Measurements from ENCODE around the gene MLLT10. TPM values are rescaled to one million over a fixed set of nuclear protein-coding genes. Genes with fewer than 3 reads are reported as not detected.

MLLT10 gene
- total RNA-seq, 1 experiment from 2014 or later, result 45.2 TPM

DNA sequence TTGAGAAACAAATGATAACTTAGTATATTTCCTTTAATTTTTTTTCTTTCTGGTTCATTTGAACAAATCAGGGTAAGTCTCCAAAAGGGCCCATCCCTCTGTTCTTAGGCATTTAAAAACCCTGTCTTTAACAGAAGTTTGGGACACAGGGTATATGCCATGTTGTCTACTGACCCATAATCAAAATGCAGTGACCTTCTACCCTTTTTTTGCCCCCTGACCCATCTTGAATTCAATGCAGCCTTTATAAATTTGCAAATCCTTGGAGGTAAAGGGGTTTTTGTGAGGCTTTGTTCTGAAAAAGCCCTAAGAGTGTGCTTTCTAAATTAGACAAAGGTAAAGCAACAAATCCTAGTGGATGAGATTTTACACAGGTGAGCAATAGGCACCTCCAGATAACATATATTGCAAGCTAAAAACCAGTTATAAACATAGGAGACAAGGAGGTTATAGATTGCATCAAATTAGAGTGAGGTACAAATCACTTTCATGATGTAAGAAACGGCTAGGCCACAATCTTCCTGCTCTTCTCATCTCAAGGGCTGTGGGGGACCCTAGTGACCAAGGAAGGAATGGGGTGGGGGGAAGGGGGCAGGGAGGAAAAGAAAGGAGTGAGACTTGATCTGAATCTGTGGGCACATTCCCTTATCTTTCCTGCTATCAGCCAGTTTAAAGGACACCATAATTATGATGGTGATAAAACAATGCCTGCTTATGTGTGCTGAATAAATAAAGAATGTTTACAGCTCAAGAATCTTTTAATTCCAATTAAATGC is 11.2 kb upstream of the MLLT10 start (continued):
- TF ChIP-seq EZH2phosphoT487 (IDR thresholded peaks at IDR 0.05; ENCODE audit: borderline replicate concordance) (no peak), CEBPB (IDR thresholded peaks at IDR 0.05; ENCODE audit: low read depth) (no peak), EZH2 (IDR thresholded peaks at IDR 0.05) (no peak), FOSL1 (IDR thresholded peaks at IDR 0.05; ENCODE audit: low read depth) (no peak), YY1 (IDR thresholded peaks at IDR 0.05; ENCODE audit: extremely low read depth, insufficient replicate concordance, low read depth, low read length) (no peak)
- TF ChIP-seq, protein P1, sequence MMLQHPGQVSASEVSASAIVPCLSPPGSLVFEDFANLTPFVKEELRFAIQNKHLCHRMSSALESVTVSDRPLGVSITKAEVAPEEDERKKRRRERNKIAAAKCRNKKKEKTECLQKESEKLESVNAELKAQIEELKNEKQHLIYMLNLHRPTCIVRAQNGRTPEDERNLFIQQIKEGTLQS (IDR thresholded peaks at IDR 0.05), result no peak
- TF ChIP-seq, protein P2, sequence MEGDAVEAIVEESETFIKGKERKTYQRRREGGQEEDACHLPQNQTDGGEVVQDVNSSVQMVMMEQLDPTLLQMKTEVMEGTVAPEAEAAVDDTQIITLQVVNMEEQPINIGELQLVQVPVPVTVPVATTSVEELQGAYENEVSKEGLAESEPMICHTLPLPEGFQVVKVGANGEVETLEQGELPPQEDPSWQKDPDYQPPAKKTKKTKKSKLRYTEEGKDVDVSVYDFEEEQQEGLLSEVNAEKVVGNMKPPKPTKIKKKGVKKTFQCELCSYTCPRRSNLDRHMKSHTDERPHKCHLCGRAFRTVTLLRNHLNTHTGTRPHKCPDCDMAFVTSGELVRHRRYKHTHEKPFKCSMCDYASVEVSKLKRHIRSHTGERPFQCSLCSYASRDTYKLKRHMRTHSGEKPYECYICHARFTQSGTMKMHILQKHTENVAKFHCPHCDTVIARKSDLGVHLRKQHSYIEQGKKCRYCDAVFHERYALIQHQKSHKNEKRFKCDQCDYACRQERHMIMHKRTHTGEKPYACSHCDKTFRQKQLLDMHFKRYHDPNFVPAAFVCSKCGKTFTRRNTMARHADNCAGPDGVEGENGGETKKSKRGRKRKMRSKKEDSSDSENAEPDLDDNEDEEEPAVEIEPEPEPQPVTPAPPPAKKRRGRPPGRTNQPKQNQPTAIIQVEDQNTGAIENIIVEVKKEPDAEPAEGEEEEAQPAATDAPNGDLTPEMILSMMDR (IDR thresholded peaks at IDR 0.05 in 2 of 3, conservative IDR thresholded peaks at IDR 0.05 in 1 of 3; ENCODE audit: borderline replicate concordance in 1 of 3, insufficient read depth in 1 of 3, low read depth in 2 of 3, low read length in 2 of 3), result no peak

GRCh38 chr10:21523557-21524008 is 10.4 kb upstream of the MLLT10 start:
- DNase-seq (ENCODE audit: low read depth, low spot score), result no peak
- Histone ChIP-seq H3K9me3 (ENCODE audit: control insufficient read depth in 1 of 2, insufficient read depth in 1 of 2, low read depth in 1 of 2, low read length in 2 of 2) (no peaks in the 10 kb centered on the region), H3K4me1 (ENCODE audit: control insufficient read depth in 1 of 2, insufficient read depth in 2 of 2, low read length in 2 of 2) (peaks cover 9 to 48% of the 10 kb centered on the region in 2 experiments), H3K4me2 (ENCODE audit: low read length) (no peak overlapping the region), H3K36me3 (ENCODE audit: control insufficient read depth in 1 of 2, insufficient read depth in 2 of 2, low read length in 2 of 2) (no peaks in the 10 kb centered on the region), H4K20me1 (ENCODE audit: insufficient read depth) (no peaks in the 10 kb centered on the region), H2AFZ (ENCODE audit: low read depth, low read length, poor library complexity, severe bottlenecking) (peak overlapping the region; percentile 51), H3K4me3 (replicated peaks in 1 of 2; ENCODE audit: low read depth in 1 of 2, low read length in 2 of 2) (no peak overlapping the region), H3K9me2 (ENCODE audit: insufficient read depth) (no peaks in the 10 kb centered on the region), H3K9ac (ENCODE audit: low read length) (no peak overlapping the region), H3K79me2 (ENCODE audit: insufficient read depth, low read length) (no peaks in the 10 kb centered on the region), H3K27me3 (ENCODE audit: insufficient read depth, low read length) (no peaks in the 10 kb centered on the region), H3K27ac (ENCODE audit: low read depth, low read length) (no peak overlapping the region)
- RAD21 ChIA-PET (ENCODE audit: low non-redundant PET in 1 of 2, low total read pairs in 2 of 2, uncharacterized antibody in 2 of 2, unreplicated experiment in 2 of 2), result no interaction called here
- CTCF ChIA-PET, result no interaction called here
- BruUV-seq (replicated peaks), result no TSS peak
- no peak for ATAC-seq
- TF ChIP-seq EGR1 (IDR thresholded peaks at IDR 0.05; ENCODE audit: low read depth), result no peak
- TF ChIP-seq, protein P1 (IDR thresholded peaks at IDR 0.05), result no peak
- no peak for TF ChIP-seq JUND (IDR thresholded peaks at IDR 0.05)
- TF ChIP-seq POLR2A (IDR thresholded peaks at IDR 0.05; ENCODE audit: borderline replicate concordance, extremely low read depth, insufficient read depth, insufficient read length), result no peak
- TF ChIP-seq, protein P2 (IDR thresholded peaks at IDR 0.05 in 2 of 3, conservative IDR thresholded peaks at IDR 0.05 in 1 of 3; ENCODE audit: borderline replicate concordance in 1 of 3, insufficient read depth in 1 of 3, low read depth in 2 of 3, low read length in 2 of 3), result no peak
- no peak for TF ChIP-seq ELF1 (IDR thresholded peaks at IDR 0.05; ENCODE audit: borderline replicate concordance, low read depth)
- TF ChIP-seq FOSL1 (IDR thresholded peaks at IDR 0.05; ENCODE audit: low read depth), result no peak
- TF ChIP-seq ZNF274 (IDR thresholded peaks at IDR 0.05; ENCODE audit: low read depth, low read length), result no peak
- TF ChIP-seq CEBPB (IDR thresholded peaks at IDR 0.05; ENCODE audit: low read depth), result no peak
- no peak for TF ChIP-seq TCF7L2 (IDR thresholded peaks at IDR 0.05; ENCODE audit: borderline replicate concordance, extremely low read depth, insufficient read depth, insufficient read length)
- TF ChIP-seq, protein P3, sequence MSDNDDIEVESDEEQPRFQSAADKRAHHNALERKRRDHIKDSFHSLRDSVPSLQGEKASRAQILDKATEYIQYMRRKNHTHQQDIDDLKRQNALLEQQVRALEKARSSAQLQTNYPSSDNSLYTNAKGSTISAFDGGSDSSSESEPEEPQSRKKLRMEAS (IDR thresholded peaks at IDR 0.05), result no peak
- no peak for TF ChIP-seq POLR2AphosphoS5 (IDR thresholded peaks at IDR 0.05; ENCODE audit: low read depth, low read length)
- TF ChIP-seq EZH2phosphoT487 (IDR thresholded peaks at IDR 0.05; ENCODE audit: borderline replicate concordance), result no peak
- POLR2A ChIA-PET, result interaction anchor here (0.7 kb wide), 1 partner anchor 430 kb away, joined by 3 read pairs; no protein-coding TSS in a partner anchor
- intact Hi-C loops (cut with micrococcal nuclease), result no loop called here
